ENCODE results near the gene FOLH1. TPM values are rescaled to one million over a fixed set of nuclear protein-coding genes. Genes with fewer than 3 reads are reported as not detected.
"Not testable (repeated sequence)": the region's sequence is repeated elsewhere in the genome, so short reads cannot be mapped to it uniquely, and the experiment has no call there.

FOLH1 gene
- total RNA-seq, 1 experiment from 2014 or later: not detected

- DNase-seq (ENCODE audit: low read depth, low spot score); H3K9ac ChIP-seq (ENCODE audit: low read length); H4K20me1 ChIP-seq (ENCODE audit: insufficient read depth); POLR2A ChIA-PET; ATAC-seq; H3K27ac ChIP-seq (ENCODE audit: low read depth, low read length); H3K4me2 ChIP-seq (ENCODE audit: low read length); BruUV-seq (replicated peaks); H3K4me3 ChIP-seq (replicated peaks in 1 of 2; ENCODE audit: low read depth in 1 of 2, low read length in 2 of 2); H3K27me3 ChIP-seq (ENCODE audit: insufficient read depth, low read length); H3K9me3 ChIP-seq (ENCODE audit: control insufficient read depth in 1 of 2, insufficient read depth in 1 of 2, low read depth in 1 of 2, low read length in 2 of 2); CTCF ChIA-PET; intact Hi-C loops (cut with micrococcal nuclease); H3K79me2 ChIP-seq (ENCODE audit: insufficient read depth, low read length); H2AFZ ChIP-seq (ENCODE audit: low read depth, low read length, poor library complexity, severe bottlenecking); H3K4me1 ChIP-seq (ENCODE audit: control insufficient read depth in 1 of 2, insufficient read depth in 2 of 2, low read length in 2 of 2); H3K36me3 ChIP-seq (ENCODE audit: control insufficient read depth in 1 of 2, insufficient read depth in 2 of 2, low read length in 2 of 2); H3K9me2 ChIP-seq (ENCODE audit: insufficient read depth); RAD21 ChIA-PET (ENCODE audit: low non-redundant PET in 1 of 2, low total read pairs in 2 of 2, uncharacterized antibody in 2 of 2, unreplicated experiment in 2 of 2): not testable (repeated sequence)
Measured at GRCh38 chr11:49250398-49251115, 42.2 kb upstream of the FOLH1 start.

- H3K36me3 ChIP-seq (ENCODE audit: control insufficient read depth in 1 of 2, insufficient read depth in 2 of 2, low read length in 2 of 2); DNase-seq (ENCODE audit: low read depth, low spot score); H2AFZ ChIP-seq (ENCODE audit: low read depth, low read length, poor library complexity, severe bottlenecking); H4K20me1 ChIP-seq (ENCODE audit: insufficient read depth); RAD21 ChIA-PET (ENCODE audit: low non-redundant PET in 1 of 2, low total read pairs in 2 of 2, uncharacterized antibody in 2 of 2, unreplicated experiment in 2 of 2); CTCF ChIA-PET; ATAC-seq; BruUV-seq (replicated peaks); H3K79me2 ChIP-seq (ENCODE audit: insufficient read depth, low read length); H3K9me3 ChIP-seq (ENCODE audit: control insufficient read depth in 1 of 2, insufficient read depth in 1 of 2, low read depth in 1 of 2, low read length in 2 of 2); H3K4me3 ChIP-seq (replicated peaks in 1 of 2; ENCODE audit: low read depth in 1 of 2, low read length in 2 of 2); H3K4me1 ChIP-seq (ENCODE audit: control insufficient read depth in 1 of 2, insufficient read depth in 2 of 2, low read length in 2 of 2); POLR2A ChIA-PET; H3K9ac ChIP-seq (ENCODE audit: low read length); H3K27ac ChIP-seq (ENCODE audit: low read depth, low read length); intact Hi-C loops (cut with micrococcal nuclease); H3K4me2 ChIP-seq (ENCODE audit: low read length); H3K9me2 ChIP-seq (ENCODE audit: insufficient read depth); H3K27me3 ChIP-seq (ENCODE audit: insufficient read depth, low read length): not testable (repeated sequence)
Measured at GRCh38 chr11:49249363-49249762, 41.0 kb upstream of the FOLH1 start.

GRCh38 chr11:49233685-49234084, 25.3 kb upstream of the FOLH1 start:
- H3K4me3 ChIP-seq (replicated peaks in 1 of 2; ENCODE audit: low read depth in 1 of 2, low read length in 2 of 2); H3K27me3 ChIP-seq (ENCODE audit: insufficient read depth, low read length); POLR2A ChIA-PET; H3K9me2 ChIP-seq (ENCODE audit: insufficient read depth); H3K4me1 ChIP-seq (ENCODE audit: control insufficient read depth in 1 of 2, insufficient read depth in 2 of 2, low read length in 2 of 2); H3K9me3 ChIP-seq (ENCODE audit: control insufficient read depth in 1 of 2, insufficient read depth in 1 of 2, low read depth in 1 of 2, low read length in 2 of 2); H2AFZ ChIP-seq (ENCODE audit: low read depth, low read length, poor library complexity, severe bottlenecking); H3K9ac ChIP-seq (ENCODE audit: low read length); intact Hi-C loops (cut with micrococcal nuclease); H3K27ac ChIP-seq (ENCODE audit: low read depth, low read length); CTCF ChIA-PET; BruUV-seq (replicated peaks); DNase-seq (ENCODE audit: low read depth, low spot score); RAD21 ChIA-PET (ENCODE audit: low non-redundant PET in 1 of 2, low total read pairs in 2 of 2, uncharacterized antibody in 2 of 2, unreplicated experiment in 2 of 2); ATAC-seq; H3K4me2 ChIP-seq (ENCODE audit: low read length); H3K79me2 ChIP-seq (ENCODE audit: insufficient read depth, low read length); H3K36me3 ChIP-seq (ENCODE audit: control insufficient read depth in 1 of 2, insufficient read depth in 2 of 2, low read length in 2 of 2); H4K20me1 ChIP-seq (ENCODE audit: insufficient read depth): not testable (repeated sequence)

GRCh38 chr11:49233019-49233418, 24.6 kb upstream of the FOLH1 start:
- H3K27ac ChIP-seq (ENCODE audit: low read depth, low read length); H3K36me3 ChIP-seq (ENCODE audit: control insufficient read depth in 1 of 2, insufficient read depth in 2 of 2, low read length in 2 of 2); H3K9ac ChIP-seq (ENCODE audit: low read length); H3K4me2 ChIP-seq (ENCODE audit: low read length); ATAC-seq; H2AFZ ChIP-seq (ENCODE audit: low read depth, low read length, poor library complexity, severe bottlenecking); DNase-seq (ENCODE audit: low read depth, low spot score); H3K9me3 ChIP-seq (ENCODE audit: control insufficient read depth in 1 of 2, insufficient read depth in 1 of 2, low read depth in 1 of 2, low read length in 2 of 2); H3K79me2 ChIP-seq (ENCODE audit: insufficient read depth, low read length); H3K9me2 ChIP-seq (ENCODE audit: insufficient read depth); intact Hi-C loops (cut with micrococcal nuclease); RAD21 ChIA-PET (ENCODE audit: low non-redundant PET in 1 of 2, low total read pairs in 2 of 2, uncharacterized antibody in 2 of 2, unreplicated experiment in 2 of 2); POLR2A ChIA-PET; H3K4me1 ChIP-seq (ENCODE audit: control insufficient read depth in 1 of 2, insufficient read depth in 2 of 2, low read length in 2 of 2); H3K4me3 ChIP-seq (replicated peaks in 1 of 2; ENCODE audit: low read depth in 1 of 2, low read length in 2 of 2); CTCF ChIA-PET; H4K20me1 ChIP-seq (ENCODE audit: insufficient read depth); H3K27me3 ChIP-seq (ENCODE audit: insufficient read depth, low read length); BruUV-seq (replicated peaks): not testable (repeated sequence)

Data from HCT116 (cell line).